H9 (cell line): ENCODE measurements around the gene THAP3. TPM values are rescaled to one million over a fixed set of nuclear protein-coding genes. Genes with fewer than 3 reads are reported as not detected.

Experiments used
- DNase-seq: peaks from one replicate; pipeline ENCODE4 v3.0.0-alpha.2; 2017
- H2AFZ ChIP-seq: one replicate; pipeline ENCODE4 v1.6.1; 2013; ENCODE audit warnings: mild to moderate bottlenecking, low read length, control low read depth, moderate library complexity
- H2AK5ac ChIP-seq: 2 replicates; pipeline ENCODE4 v1.6.1; 2013; ENCODE audit warnings: low read length, control low read depth, mixed read lengths; ENCODE audit not compliant: insufficient read length
- H2BK120ac ChIP-seq: one replicate; pipeline ENCODE4 v1.6.1; 2013; ENCODE audit warnings: low read depth, mild to moderate bottlenecking, low read length, control low read depth, inconsistent platforms; ENCODE audit not compliant: poor library complexity, severe bottlenecking
- H2BK12ac ChIP-seq: 2 replicates; pipeline ENCODE4 v1.6.1; 2013; ENCODE audit warnings: low read length, control low read depth, mixed read lengths, low read depth; ENCODE audit not compliant: insufficient read length
- H2BK15ac ChIP-seq: 2 replicates; pipeline ENCODE4 v1.6.1; 2013; ENCODE audit warnings: low read depth, low read length, control low read depth
- H2BK20ac ChIP-seq: one replicate; pipeline ENCODE4 v1.6.1; 2013; ENCODE audit warnings: low read depth, mild to moderate bottlenecking, low read length, control low read depth, inconsistent platforms; ENCODE audit not compliant: poor library complexity, severe bottlenecking
- H2BK5ac ChIP-seq: 2 replicates; pipeline ENCODE4 v1.6.1; 2013; ENCODE audit warnings: low read length, control low read depth, mixed read lengths; ENCODE audit not compliant: insufficient read length
- H3K14ac ChIP-seq: 2 replicates; pipeline ENCODE4 v1.6.1; 2013; ENCODE audit warnings: low read length, control low read depth; ENCODE audit not compliant: insufficient read depth
- H3K18ac ChIP-seq: 2 replicates; pipeline ENCODE4 v1.6.1; 2013; ENCODE audit warnings: low read depth, mild to moderate bottlenecking, mixed read lengths, low read length, control low read depth; ENCODE audit not compliant: insufficient read length
- H3K23ac ChIP-seq: 2 replicates; pipeline ENCODE4 v1.6.1; 2013; ENCODE audit warnings: low read length, control low read depth, mixed read lengths, low read depth; ENCODE audit not compliant: insufficient read length
- H3K23me2 ChIP-seq: 2 replicates; pipeline ENCODE4 v1.6.1; 2013; ENCODE audit warnings: low read depth, mild to moderate bottlenecking, mixed read lengths, low read length, control low read depth; ENCODE audit not compliant: insufficient read length, poor library complexity, severe bottlenecking
- H3K27ac ChIP-seq: 2 replicates; pipeline ENCODE4 v1.5.1; 2013; ENCODE audit warnings: low read length, control low read depth, mixed read lengths, low read depth; ENCODE audit not compliant: insufficient read length
- H3K27me3 ChIP-seq: 2 replicates; pipeline ENCODE4 v1.6.1; 2013; ENCODE audit warnings: low read length, control low read depth, inconsistent platforms; ENCODE audit not compliant: insufficient read depth
- H3K4ac ChIP-seq: 2 replicates; pipeline ENCODE4 v1.6.1; 2013; ENCODE audit warnings: low read depth, mild to moderate bottlenecking, control low read depth, inconsistent platforms, low read length, moderate library complexity
- H3K4me1 ChIP-seq: 2 replicates; pipeline ENCODE4 v1.6.1; 2013; ENCODE audit warnings: low read length, control low read depth, inconsistent platforms; ENCODE audit not compliant: insufficient read depth
- H3K4me2 ChIP-seq: 2 replicates; pipeline ENCODE4 v1.6.1; 2013; ENCODE audit warnings: low read length, control low read depth, mixed read lengths; ENCODE audit not compliant: insufficient read length, insufficient read depth
- H3K56ac ChIP-seq: 2 replicates; pipeline ENCODE4 v1.6.1; 2013; ENCODE audit warnings: low read depth, mild to moderate bottlenecking, mixed read lengths, low read length, control low read depth; ENCODE audit not compliant: insufficient read length
- H3K79me1 ChIP-seq: 2 replicates; pipeline ENCODE4 v1.6.1; 2013; ENCODE audit warnings: low read depth, mild to moderate bottlenecking, moderate library complexity, low read length, control low read depth, inconsistent platforms; ENCODE audit not compliant: insufficient read depth, poor library complexity, severe bottlenecking
- H3K79me2 ChIP-seq: 2 replicates; pipeline ENCODE4 v1.6.1; 2013; ENCODE audit warnings: low read length, control low read depth, inconsistent platforms; ENCODE audit not compliant: insufficient read depth
- H3K9ac ChIP-seq: 2 replicates; pipeline ENCODE4 v1.6.1; 2013; ENCODE audit warnings: low read length, control low read depth, mixed read lengths; ENCODE audit not compliant: insufficient read length; ENCODE audit errors: extremely low read depth
- H3K9me3 ChIP-seq: one replicate; pipeline ENCODE4 v1.6.1; 2013; ENCODE audit warnings: low read depth, low read length, inconsistent platforms; ENCODE audit not compliant: control insufficient read depth
- H3T11ph ChIP-seq: one replicate; pipeline ENCODE4 v1.6.1; 2013; ENCODE audit warnings: mild to moderate bottlenecking, low read length, control low read depth, inconsistent platforms
- H4K20me1 ChIP-seq: one replicate; pipeline ENCODE4 v1.6.1; 2013; ENCODE audit not compliant: control insufficient read depth, insufficient read length, insufficient read depth
- H4K5ac ChIP-seq: 2 replicates; pipeline ENCODE4 v1.6.1; 2013; ENCODE audit warnings: low read depth, mild to moderate bottlenecking, mixed read lengths, low read length, control low read depth; ENCODE audit not compliant: insufficient read length
- H4K8ac ChIP-seq: replicated peaks from 2 replicates; pipeline ENCODE4 v1.6.1; 2013; ENCODE audit warnings: low read length, control low read depth, mixed read lengths, low read depth; ENCODE audit not compliant: insufficient read length
- H4K91ac ChIP-seq: 2 replicates; pipeline ENCODE4 v1.6.1; 2013; ENCODE audit warnings: low read depth, mild to moderate bottlenecking, moderate library complexity, mixed read lengths, low read length, control low read depth; ENCODE audit not compliant: insufficient read length
- H3K27ac Mint-ChIP-seq, 3 experiments: 2 replicates in 2 of 3; 3 replicates in 1 of 3; pipeline ENCODE4 v1.8.0; 2020 to 2021; ENCODE audit warnings: mixed read lengths in 3 of 3, mild to moderate bottlenecking in 1 of 3, moderate library complexity in 1 of 3
- H3K27me3 Mint-ChIP-seq: 2 replicates; pipeline ENCODE4 v1.8.0; 2021; ENCODE audit warnings: low read depth, mild to moderate bottlenecking, moderate library complexity, mixed read lengths
- H3K36me3 Mint-ChIP-seq, 3 experiments: 2 replicates in 2 of 3; 3 replicates in 1 of 3; pipeline ENCODE4 v1.8.0; 2020 to 2021; ENCODE audit warnings: low read depth in 3 of 3, mixed read lengths in 3 of 3; ENCODE audit not compliant: insufficient read depth in 1 of 3
- H3K4me1 Mint-ChIP-seq, 2 experiments: 2 replicates each; pipeline ENCODE4 v1.8.0; 2020; ENCODE audit warnings: mixed read lengths in 2 of 2
- H3K4me3 Mint-ChIP-seq, 2 experiments: 2 replicates in 1 of 2; 3 replicates in 1 of 2; pipeline ENCODE4 v1.8.0; 2020 to 2021; ENCODE audit warnings: mild to moderate bottlenecking in 2 of 2, mixed read lengths in 2 of 2, moderate library complexity in 1 of 2
- H3K9me3 Mint-ChIP-seq, 2 experiments: 2 replicates in 1 of 2; 3 replicates in 1 of 2; pipeline ENCODE4 v1.8.0; 2020; ENCODE audit warnings: mild to moderate bottlenecking in 2 of 2, mixed read lengths in 2 of 2, moderate library complexity in 1 of 2
- CTCF ChIP-seq: fragments of 200-600 bp; sonication (generic); conservative IDR thresholded peaks from 3 replicates; pipeline ENCODE4 v1.8.0; 2021; ENCODE audit warnings: antibody characterized with exemption, mild to moderate bottlenecking
- WGBS: extraction: QIAGEN DNeasy Blood & Tissue Kit; methylation state at CpG from one replicate; pipeline ENCODE4 v1.1.7; 2013; ENCODE audit warnings: missing lambda C conversion rate, low lambda C conversion rate, mixed read lengths; ENCODE audit not compliant: insufficient read length; ENCODE audit errors: extremely low coverage; 5-methylcytosine and 5-hydroxymethylcytosine counted together
- total RNA-seq: library from RNA; stranded (reverse); gene quantifications from 2 replicates; pipeline ENCODE4 v1.2.1, GENCODE V29; 2021

The THAP3 gene
- total RNA-seq, 1 experiment from 2014 or later: 15.3 TPM

GRCh38 chr1:6585841-6586240 is 38.8 kb upstream of the THAP3 start:
- Histone ChIP-seq H2BK20ac (no peak overlapping the region), H3K9me3 (no peaks in the 10 kb centered on the region), H4K8ac (no peak overlapping the region), H3K79me2 (no peaks in the 10 kb centered on the region), H3K4me2 (no peak overlapping the region), H3K79me1 (peaks cover 4% of the 10 kb centered on the region), H3K56ac (no peak overlapping the region), H2BK12ac (no peak overlapping the region), H3T11ph (no peak overlapping the region), H2BK120ac (no peak overlapping the region), H3K23ac (no peak overlapping the region), H3K18ac (no peak overlapping the region), H3K9ac (no peak overlapping the region), H3K14ac (no peak overlapping the region; the same call in 1 of the 2 replicates), H2BK15ac (no peak overlapping the region), H4K91ac (no peak overlapping the region), H2BK5ac (no peak overlapping the region), H4K5ac (no peak overlapping the region), H3K27ac (no peak overlapping the region), H4K20me1 (no peaks in the 10 kb centered on the region), H3K27me3 (no peaks in the 10 kb centered on the region), H3K23me2 (no peaks in the 10 kb centered on the region), H3K4ac (no peak overlapping the region), H3K4me1 (no peaks in the 10 kb centered on the region), H2AK5ac (no peak overlapping the region), H2AFZ (no peak overlapping the region)
- H3K27me3 Mint-ChIP-seq: no peaks in the 10 kb centered on the region
- H3K4me3 Mint-ChIP-seq: no peak overlapping the region
- no peaks in the 10 kb centered on the region for H3K9me3 Mint-ChIP-seq
- no CpG with 5 or more reads among the region's 7 CpGs for WGBS
- TF ChIP-seq CTCF: no peak
- no peak for DNase-seq
- peaks cover 9 to 44% (median 30%) of the 10 kb centered on the region in 3 experiments; a peak in 6 of 7 replicates for H3K36me3 Mint-ChIP-seq
- no peak overlapping the region for H3K27ac Mint-ChIP-seq
- H3K4me1 Mint-ChIP-seq: peaks cover under 1 to 3% of the 10 kb centered on the region in 2 experiments
